Memory B cell (primary cell): Measurements from ENCODE around the gene CACNA1G.

Experiments used
- ATAC-seq: fragments of 150-1000 bp; cut with Tn5 transposase; 2 replicates; pipeline ENCODE4 v1.10.0; 2021; ENCODE audit warnings: low read depth, mild to moderate bottlenecking, moderate library complexity
- DNase-seq, 2 donors: peaks; one replicate each; pipeline ENCODE4 v3.0.0; 2022; ENCODE audit warnings: low spot score in 2 of 2
- H3K27ac Mint-ChIP-seq: one replicate; pipeline ENCODE4 v1.8.0; 2022; ENCODE audit warnings: mild to moderate bottlenecking, moderate library complexity, mixed read lengths
- H3K27me3 Mint-ChIP-seq: one replicate; pipeline ENCODE4 v1.8.0; 2022; ENCODE audit warnings: mixed read lengths
- H3K36me3 Mint-ChIP-seq: one replicate; pipeline ENCODE4 v1.8.0; 2022; ENCODE audit warnings: mild to moderate bottlenecking, mixed read lengths
- H3K4me1 Mint-ChIP-seq: one replicate; pipeline ENCODE4 v1.8.0; 2022; ENCODE audit warnings: mixed read lengths
- H3K4me3 Mint-ChIP-seq: one replicate; pipeline ENCODE4 v1.8.0; 2022; ENCODE audit warnings: mild to moderate bottlenecking, moderate library complexity, mixed read lengths
- H3K9me3 Mint-ChIP-seq: one replicate; pipeline ENCODE4 v1.8.0; 2022; ENCODE audit warnings: mixed read lengths

CACNA1G gene

GRCh38 chr17:50560185-50560824 lies at the start of gene CACNA1G:
TSS of gene CACNA1G (plus strand) at chr17:50560715. CDS start at chr17:50561460, 745 bp downstream.
- no peak within 1 kb of the TSS for H3K27ac Mint-ChIP-seq

GRCh38 chr17:50511058-50511457 lies 49.5 kb upstream of the CACNA1G start:
- H3K27ac Mint-ChIP-seq, result no peak overlapping the region
- no peaks in the 10 kb centered on the region for H3K9me3 Mint-ChIP-seq
- peaks cover 12% of the 10 kb centered on the region for H3K4me1 Mint-ChIP-seq
- peaks cover 7% of the 10 kb centered on the region for H3K27me3 Mint-ChIP-seq
- DNase-seq (no peak), ATAC-seq (peak; percentile 21)
- H3K4me3 Mint-ChIP-seq, result no peak overlapping the region
- H3K36me3 Mint-ChIP-seq, result no peaks in the 10 kb centered on the region

More at GRCh38 chr17:50560185-50560824, at the start of gene CACNA1G:
- peaks cover 14% of the 10 kb centered on the region for H3K27me3 Mint-ChIP-seq
- no peaks in the 10 kb centered on the region for H3K9me3 Mint-ChIP-seq
- DNase-seq (peak; percentile 84 to 86), ATAC-seq (peak; percentile 86)
- H3K4me3 Mint-ChIP-seq, result peak within 1 kb of the TSS; percentile 85
- H3K36me3 Mint-ChIP-seq, result peaks cover 1% of the 10 kb centered on the region
- peaks cover 19% of the 10 kb centered on the region for H3K4me1 Mint-ChIP-seq

GRCh38 chr17:50513495-50513894 lies 47.0 kb upstream of the CACNA1G start:
- DNase-seq (no peak), ATAC-seq (no peak)
- Mint-ChIP-seq H3K4me3 (no peak overlapping the region), H3K27ac (no peak overlapping the region), H3K27me3 (peaks cover 7% of the 10 kb centered on the region), H3K36me3 (no peaks in the 10 kb centered on the region), H3K4me1 (peaks cover 10% of the 10 kb centered on the region), H3K9me3 (no peaks in the 10 kb centered on the region)

GRCh38 chr17:50514388-50514787 lies 46.1 kb upstream of the CACNA1G start:
- DNase-seq (no peak), ATAC-seq (no peak)
- peaks cover 5% of the 10 kb centered on the region for H3K4me1 Mint-ChIP-seq
- H3K4me3 Mint-ChIP-seq, result no peak overlapping the region
- H3K27me3 Mint-ChIP-seq, result peaks cover 7% of the 10 kb centered on the region
- no peaks in the 10 kb centered on the region for H3K36me3 Mint-ChIP-seq
- no peaks in the 10 kb centered on the region for H3K9me3 Mint-ChIP-seq
- no peak overlapping the region for H3K27ac Mint-ChIP-seq

- DNase-seq, result no peak
- no peak for ATAC-seq
- Mint-ChIP-seq H3K36me3 (no peaks in the 10 kb centered on the region), H3K4me1 (peaks cover 5% of the 10 kb centered on the region), H3K9me3 (no peaks in the 10 kb centered on the region), H3K4me3 (no peak overlapping the region), H3K27me3 (peaks cover 7% of the 10 kb centered on the region), H3K27ac (no peak overlapping the region)
Measured at GRCh38 chr17:50514936-50515702, 45.4 kb upstream of the CACNA1G start.

GRCh38 chr17:50517011-50517410 lies 43.5 kb upstream of the CACNA1G start:
- no peaks in the 10 kb centered on the region for H3K9me3 Mint-ChIP-seq
- H3K27me3 Mint-ChIP-seq, result peaks cover 5% of the 10 kb centered on the region
- H3K27ac Mint-ChIP-seq, result no peak overlapping the region
- DNase-seq, result no peak
- H3K4me3 Mint-ChIP-seq, result no peak overlapping the region
- no peak for ATAC-seq
- H3K4me1 Mint-ChIP-seq, result no peaks in the 10 kb centered on the region
- no peaks in the 10 kb centered on the region for H3K36me3 Mint-ChIP-seq

GRCh38 chr17:50517504-50518383 lies 42.8 kb upstream of the CACNA1G start:
- H3K27me3 Mint-ChIP-seq, result peaks cover 1% of the 10 kb centered on the region
- ATAC-seq (no peak), DNase-seq (no peak)
- H3K27ac Mint-ChIP-seq, result no peak overlapping the region
- H3K4me3 Mint-ChIP-seq, result no peak overlapping the region
- no peaks in the 10 kb centered on the region for H3K9me3 Mint-ChIP-seq
- no peaks in the 10 kb centered on the region for H3K4me1 Mint-ChIP-seq
- no peaks in the 10 kb centered on the region for H3K36me3 Mint-ChIP-seq

GRCh38 chr17:50518384-50519023 lies 42.0 kb upstream of the CACNA1G start:
- ATAC-seq (no peak), DNase-seq (no peak)
- Mint-ChIP-seq H3K27me3 (peaks cover 1% of the 10 kb centered on the region), H3K4me1 (no peaks in the 10 kb centered on the region), H3K9me3 (no peaks in the 10 kb centered on the region), H3K27ac (no peak overlapping the region), H3K4me3 (no peak overlapping the region), H3K36me3 (no peaks in the 10 kb centered on the region)

GRCh38 chr17:50519141-50519834 lies 41.2 kb upstream of the CACNA1G start:
- H3K36me3 Mint-ChIP-seq, result no peaks in the 10 kb centered on the region
- H3K4me3 Mint-ChIP-seq, result no peak overlapping the region
- no peak overlapping the region for H3K27ac Mint-ChIP-seq
- peaks cover 1% of the 10 kb centered on the region for H3K27me3 Mint-ChIP-seq
- H3K9me3 Mint-ChIP-seq, result no peaks in the 10 kb centered on the region
- DNase-seq (no peak), ATAC-seq (no peak)
- no peaks in the 10 kb centered on the region for H3K4me1 Mint-ChIP-seq

- H3K27ac Mint-ChIP-seq, result no peak overlapping the region
- peaks cover 1% of the 10 kb centered on the region for H3K27me3 Mint-ChIP-seq
- no peaks in the 10 kb centered on the region for H3K36me3 Mint-ChIP-seq
- ATAC-seq (no peak), DNase-seq (no peak)
- H3K9me3 Mint-ChIP-seq, result no peaks in the 10 kb centered on the region
- no peak overlapping the region for H3K4me3 Mint-ChIP-seq
- H3K4me1 Mint-ChIP-seq, result no peaks in the 10 kb centered on the region
Measured at GRCh38 chr17:50520483-50520882, 40.0 kb upstream of the CACNA1G start.

GRCh38 chr17:50521514-50521913 lies 39.0 kb upstream of the CACNA1G start:
- Mint-ChIP-seq H3K4me1 (no peaks in the 10 kb centered on the region), H3K27ac (no peak overlapping the region), H3K27me3 (peaks cover 1% of the 10 kb centered on the region), H3K9me3 (no peaks in the 10 kb centered on the region), H3K36me3 (no peaks in the 10 kb centered on the region), H3K4me3 (no peak overlapping the region)
- DNase-seq (no peak), ATAC-seq (no peak)

- no peaks in the 10 kb centered on the region for H3K4me1 Mint-ChIP-seq
- H3K4me3 Mint-ChIP-seq, result no peak overlapping the region
- no peak for ATAC-seq
- DNase-seq, result no peak
- H3K9me3 Mint-ChIP-seq, result no peaks in the 10 kb centered on the region
- H3K36me3 Mint-ChIP-seq, result no peaks in the 10 kb centered on the region
- H3K27ac Mint-ChIP-seq, result no peak overlapping the region
- peaks cover 1% of the 10 kb centered on the region for H3K27me3 Mint-ChIP-seq
Measured at GRCh38 chr17:50522766-50523165, 37.7 kb upstream of the CACNA1G start.

- H3K27me3 Mint-ChIP-seq, result peaks cover 1% of the 10 kb centered on the region
- no peaks in the 10 kb centered on the region for H3K36me3 Mint-ChIP-seq
- H3K4me3 Mint-ChIP-seq, result no peak overlapping the region
- ATAC-seq, result no peak
- H3K27ac Mint-ChIP-seq, result no peak overlapping the region
- no peaks in the 10 kb centered on the region for H3K9me3 Mint-ChIP-seq
- no peak for DNase-seq
- H3K4me1 Mint-ChIP-seq, result no peaks in the 10 kb centered on the region
Measured at GRCh38 chr17:50523208-50523607, 37.3 kb upstream of the CACNA1G start.
